GM12892 (cell line): ENCODE results near the gene PSMG1.
"Not testable (repeated sequence)": the region's sequence is repeated elsewhere in the genome, so short reads cannot be mapped to it uniquely, and the experiment has no call there.

Source experiments
- DNase-seq: peaks from one replicate; pipeline ENCODE4 v3.0.0; 2011; ENCODE audit not compliant: insufficient read length
- FAIRE-seq: peaks from 2 replicates; lab custom pipeline; 2011; peaks lifted over from hg19 to GRCh38; lab: Jason Lieb, UNC
- POLR2A ChIP-seq: IDR thresholded peaks from 2 replicates; pipeline ENCODE4 v1.6.1; 2011; ENCODE audit warnings: low read depth, low read length, control low read depth
- POLR2AphosphoS5 ChIP-seq: IDR thresholded peaks from 2 replicates; pipeline ENCODE4 v1.6.1; 2011; ENCODE audit warnings: low read depth, low read length, control low read depth
- TAF1 ChIP-seq: IDR thresholded peaks from 2 replicates; pipeline ENCODE4 v1.6.1; 2011; ENCODE audit warnings: low read depth, mild to moderate bottlenecking, control low read depth, low read length, borderline replicate concordance

PSMG1 gene

DNA sequence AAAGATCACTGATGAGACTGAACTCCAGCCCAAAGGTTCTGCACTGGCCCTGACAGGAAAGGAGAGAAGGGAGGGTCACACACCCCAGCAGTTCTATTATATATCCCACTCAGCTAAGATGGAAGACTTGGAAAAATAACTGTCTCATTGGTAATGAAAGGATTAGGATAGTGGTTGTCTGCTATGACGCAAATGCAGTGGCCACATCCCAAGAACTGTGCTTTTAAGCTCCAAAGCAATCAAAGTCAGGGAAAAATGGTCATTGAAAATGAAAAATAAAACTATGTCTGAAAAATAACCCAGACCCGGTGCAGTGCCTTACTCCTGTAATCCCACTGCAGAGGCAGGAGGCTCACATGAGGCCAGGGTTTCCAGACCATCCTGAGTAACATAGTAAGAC, 31.0 kb downstream of the PSMG1 start:
- TF ChIP-seq TAF1 (no peak), POLR2A (no peak), POLR2AphosphoS5 (no peak)
- DNase-seq (no peak), FAIRE-seq (no peak)

DNA sequence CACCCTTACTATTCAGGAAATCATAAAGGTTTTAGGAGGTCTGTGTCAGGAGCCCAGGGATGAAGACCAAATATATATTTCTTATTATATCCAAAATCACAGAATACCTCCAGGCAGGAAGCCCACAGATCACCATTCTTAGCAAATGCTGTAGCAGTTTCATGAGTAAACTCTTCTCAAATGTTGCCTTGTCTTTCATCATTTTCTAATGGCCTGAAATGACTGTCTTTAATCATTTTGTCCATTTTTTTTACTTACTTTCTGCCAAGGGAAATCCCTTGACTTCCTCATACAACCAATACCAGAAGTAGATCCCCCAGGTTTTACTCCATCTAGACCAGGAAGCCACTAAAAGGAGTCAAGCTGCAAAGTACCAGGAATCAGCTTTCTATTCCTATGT, 32.4 kb downstream of the PSMG1 start:
- TF ChIP-seq TAF1: no peak
- TF ChIP-seq POLR2A: no peak
- TF ChIP-seq POLR2AphosphoS5: no peak
- FAIRE-seq: no peak
- no peak for DNase-seq

DNA sequence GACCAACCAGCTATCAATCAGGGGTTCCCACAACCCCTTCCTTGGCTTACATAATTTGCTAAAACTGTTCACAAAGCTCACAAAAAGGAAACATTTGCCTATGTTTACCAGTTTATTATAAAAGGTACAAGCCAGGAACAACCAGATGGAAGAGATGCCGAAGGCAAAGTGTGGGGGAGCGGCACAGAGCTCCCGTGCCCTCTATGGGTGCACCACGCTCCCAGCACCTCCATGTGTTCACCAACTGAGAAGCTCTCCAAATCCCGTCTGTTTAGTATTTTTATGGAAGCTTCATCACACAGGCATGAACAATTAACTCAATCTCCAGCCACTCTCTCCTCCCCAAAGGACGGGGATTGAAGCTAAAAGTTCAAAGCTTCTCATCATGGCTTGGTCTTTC, 32.9 kb downstream of the PSMG1 start:
- FAIRE-seq: no peak
- no peak for DNase-seq
- TF ChIP-seq POLR2AphosphoS5 (no peak), POLR2A (no peak), TAF1 (no peak)

DNA sequence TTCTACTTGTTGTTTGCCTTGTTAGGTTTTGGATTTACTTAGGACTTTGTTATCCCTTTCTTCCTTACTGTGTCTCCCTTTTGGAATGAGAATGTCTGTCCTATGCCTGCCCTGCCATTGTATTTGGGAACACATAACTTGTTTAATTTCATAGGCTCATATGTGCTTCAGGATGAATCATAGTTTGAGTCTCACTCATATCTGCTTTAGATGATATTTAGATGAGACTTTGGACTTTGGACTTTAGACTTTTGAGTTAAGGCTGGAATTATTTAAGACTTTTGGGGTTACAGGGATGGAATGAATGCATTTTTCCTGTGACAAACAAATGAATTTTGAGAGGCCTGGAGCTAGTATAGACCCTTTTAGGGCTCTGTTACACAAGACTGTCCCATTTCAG, 33.4 kb downstream of the PSMG1 start:
- TF ChIP-seq TAF1 (no peak), POLR2A (no peak), POLR2AphosphoS5 (no peak)

DNA sequence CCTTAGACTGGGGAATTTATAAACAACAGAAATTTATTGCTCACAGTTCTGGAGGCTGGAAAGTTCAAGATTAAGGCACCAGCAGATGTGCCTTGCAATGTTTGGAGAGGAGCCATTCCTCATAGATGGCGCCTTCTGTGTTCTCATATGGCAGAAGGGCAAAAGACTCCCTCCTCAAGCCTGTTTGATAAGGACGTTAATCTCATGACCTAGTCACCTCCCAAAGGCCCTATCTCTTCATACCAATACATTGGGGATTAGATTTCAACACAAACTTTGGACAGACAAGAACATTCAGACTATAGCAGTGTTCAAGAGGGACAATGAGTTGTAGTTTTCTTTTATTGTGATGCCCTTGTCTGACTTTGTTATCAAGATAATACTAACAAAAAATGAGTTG, 34.3 kb downstream of the PSMG1 start:
- no peak for FAIRE-seq
- TF ChIP-seq TAF1: no peak
- no peak for DNase-seq

More for the DNA sequence above, 33.4 kb downstream of the PSMG1 start:
- no peak for DNase-seq
- no peak for FAIRE-seq

DNA sequence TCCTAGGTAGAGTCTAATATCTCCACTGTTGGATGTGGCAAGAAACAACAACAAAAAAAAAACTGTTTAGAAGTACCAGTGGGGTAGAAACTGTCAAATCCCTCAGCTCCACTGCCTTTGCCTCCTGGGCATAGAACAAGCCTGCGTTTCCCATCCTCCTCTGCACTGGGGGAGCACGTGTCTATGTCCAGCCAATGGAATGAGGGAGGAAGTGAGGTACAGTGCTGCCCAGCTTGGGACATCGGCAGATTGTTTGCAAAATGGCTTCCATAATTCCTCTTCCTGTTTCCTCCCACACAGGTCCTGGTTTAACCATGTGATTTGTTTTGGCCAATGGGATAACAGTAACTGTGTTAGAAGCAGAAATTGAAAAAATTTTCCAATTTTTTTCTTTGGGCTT, 39.1 kb downstream of the PSMG1 start:
- TF ChIP-seq TAF1 (no peak), POLR2AphosphoS5 (no peak)
- no peak for DNase-seq
- no peak for FAIRE-seq

DNA sequence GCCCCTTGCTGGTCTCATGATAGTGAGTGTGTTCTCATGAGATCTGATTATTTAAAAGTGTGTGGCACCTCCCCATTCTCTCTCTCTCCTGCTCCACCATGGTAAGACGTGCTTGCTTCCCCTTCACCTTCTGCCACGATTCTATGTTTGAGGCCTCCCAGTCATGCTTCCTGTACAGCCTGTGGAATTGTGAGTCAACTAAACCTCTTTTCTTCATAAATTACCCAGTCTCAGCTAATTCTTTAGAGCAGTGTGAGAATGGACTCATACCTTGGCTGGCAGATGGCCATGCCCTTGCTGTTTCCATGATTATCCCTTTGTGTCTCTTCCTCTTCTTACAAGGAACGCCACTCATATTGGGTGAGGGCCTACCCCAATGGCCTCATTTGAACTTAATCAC, 40.3 kb downstream of the PSMG1 start:
- no peak for DNase-seq
- TF ChIP-seq POLR2A (no peak), TAF1 (no peak), POLR2AphosphoS5 (no peak)
- FAIRE-seq: no peak

DNA sequence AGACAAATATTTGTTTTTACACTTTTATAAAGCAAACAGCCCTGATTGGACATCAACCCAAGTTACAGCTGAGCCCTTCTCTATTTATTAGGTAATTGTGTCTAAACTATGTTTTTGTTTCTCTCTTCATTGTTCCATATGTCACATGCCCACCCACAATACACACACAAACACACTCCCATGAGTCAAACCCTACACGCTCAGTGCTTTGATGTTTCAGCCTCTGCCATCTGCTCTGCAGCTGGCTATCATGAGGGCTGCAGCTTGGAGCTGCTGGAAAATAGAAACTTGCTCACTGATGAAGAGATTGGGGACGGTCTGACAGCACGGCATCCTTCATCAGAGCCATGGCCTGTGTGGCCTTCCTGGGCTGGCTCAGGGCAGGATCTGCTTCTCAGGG, 41.7 kb downstream of the PSMG1 start:
- no peak for TF ChIP-seq TAF1
- FAIRE-seq (no peak), DNase-seq (no peak)

DNA sequence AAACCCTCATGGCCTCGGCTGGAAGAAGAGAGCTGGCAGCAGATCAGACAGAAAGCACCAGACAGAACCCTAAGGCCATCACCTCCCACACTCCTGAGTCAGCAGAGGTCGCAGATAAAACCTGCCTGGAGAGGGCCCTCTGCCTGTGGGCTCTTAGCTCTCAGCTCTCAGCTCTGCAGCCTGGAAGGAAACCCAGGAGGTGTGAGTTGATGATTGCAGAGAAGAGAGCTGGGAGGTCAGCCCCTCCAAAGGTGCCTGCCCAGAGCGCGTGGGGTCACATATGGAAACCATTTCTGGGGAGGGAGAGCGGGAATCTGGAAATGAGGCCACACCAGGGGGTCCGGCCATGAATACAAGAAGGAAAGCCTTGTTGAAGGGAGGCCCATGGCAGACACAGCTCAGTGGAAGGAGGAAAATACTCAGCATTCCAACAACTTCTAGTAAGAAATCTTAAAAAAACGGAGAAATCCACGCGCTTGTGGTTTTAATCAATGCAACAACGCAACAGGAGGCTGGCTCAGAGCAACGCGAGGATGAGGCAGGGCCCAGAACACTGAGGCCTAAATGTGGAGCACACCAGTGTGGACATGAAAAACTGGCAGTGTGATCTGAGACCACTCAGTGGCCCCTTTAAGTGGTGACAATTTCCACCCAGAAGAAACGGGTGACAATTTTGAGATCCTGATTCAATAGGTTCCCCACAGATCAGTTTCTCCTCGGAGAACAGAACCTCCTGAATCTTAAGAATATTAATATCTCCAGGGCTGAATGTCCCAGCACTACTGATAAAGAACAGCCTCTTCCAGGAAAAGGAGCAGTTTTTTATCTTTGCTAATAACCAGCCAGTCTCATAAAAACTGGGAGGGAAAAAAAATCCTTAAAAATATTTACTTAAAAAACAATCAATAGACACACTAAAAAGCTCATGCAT, 45.7 kb downstream of the PSMG1 start:
- no peak for TF ChIP-seq TAF1
- TF ChIP-seq POLR2AphosphoS5: no peak
- no peak for TF ChIP-seq POLR2A
- DNase-seq (no peak), FAIRE-seq (no peak)

DNA sequence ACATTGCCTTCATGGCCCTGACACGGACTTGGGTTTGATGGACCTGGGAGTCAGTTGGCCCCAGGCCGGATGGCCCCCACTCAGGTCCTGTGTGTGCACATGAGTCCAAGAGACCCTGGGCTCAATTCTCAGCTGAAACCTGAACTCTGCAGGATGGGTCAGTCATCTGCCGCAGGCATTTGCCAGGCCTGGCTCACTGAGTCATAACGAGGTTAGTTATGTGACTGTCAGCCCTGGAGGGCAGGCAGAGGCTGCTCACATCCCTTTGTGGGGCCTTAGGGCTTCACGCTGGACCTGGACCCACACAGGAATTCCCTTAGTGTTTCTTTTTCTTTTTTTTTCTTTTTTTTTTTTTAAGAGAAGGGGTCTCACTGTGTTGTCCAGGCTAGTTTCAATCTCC, 46.5 kb downstream of the PSMG1 start:
- DNase-seq (no peak), FAIRE-seq (no peak)
- TF ChIP-seq TAF1 (no peak), POLR2A (no peak), POLR2AphosphoS5 (no peak)

DNA sequence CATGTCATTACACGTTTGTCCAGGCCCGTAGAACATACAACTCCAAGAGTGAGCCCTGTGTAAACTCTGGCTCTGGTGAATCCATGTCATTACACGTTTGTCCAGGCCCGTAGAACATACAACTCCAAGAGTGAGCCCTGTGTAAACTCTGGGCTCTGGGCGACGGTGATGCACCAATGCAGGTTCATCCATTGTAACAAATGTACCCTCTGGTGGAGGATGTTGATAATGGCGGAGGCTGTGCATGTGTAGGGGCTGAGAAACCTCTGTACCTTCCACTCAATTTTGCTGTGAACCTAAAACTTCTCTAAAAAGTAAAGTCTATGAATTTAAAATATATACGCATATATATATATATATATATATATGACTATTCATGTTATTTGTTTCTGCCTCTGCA, 47.1 kb downstream of the PSMG1 start:
- DNase-seq, FAIRE-seq: not testable (repeated sequence)

DNA sequence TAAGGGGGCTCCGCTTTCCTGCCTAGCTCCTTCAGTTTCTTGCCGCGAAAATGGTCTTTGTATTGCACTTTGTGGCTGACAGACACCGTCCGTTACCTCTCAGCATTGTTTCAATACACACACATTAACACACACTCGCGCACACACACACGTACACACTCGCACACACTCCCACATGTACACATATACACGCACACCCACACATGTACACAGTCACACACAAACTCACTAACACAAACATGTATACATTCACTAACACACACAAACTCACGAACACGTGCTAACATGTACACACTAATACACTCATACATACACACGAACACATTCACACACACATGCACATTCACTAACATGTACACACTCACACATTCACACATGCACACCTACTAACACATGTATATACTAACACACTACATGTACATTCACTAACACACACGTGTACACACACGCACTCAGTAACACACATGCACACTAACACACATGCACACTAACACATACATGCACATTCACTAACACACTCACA, 48.9 kb downstream of the PSMG1 start:
- no peak for FAIRE-seq
- no peak for DNase-seq
- TF ChIP-seq POLR2A (no peak), TAF1 (no peak), POLR2AphosphoS5 (no peak)
